Measurements from ENCODE around the gene METTL25B. TPM values are rescaled to one million over a fixed set of nuclear protein-coding genes. Genes with fewer than 3 reads are reported as not detected.

The METTL25B gene
- total RNA-seq, 4 donors from 2014 or later: 3.5 to 69.7 (median 29.4) TPM

DNA sequence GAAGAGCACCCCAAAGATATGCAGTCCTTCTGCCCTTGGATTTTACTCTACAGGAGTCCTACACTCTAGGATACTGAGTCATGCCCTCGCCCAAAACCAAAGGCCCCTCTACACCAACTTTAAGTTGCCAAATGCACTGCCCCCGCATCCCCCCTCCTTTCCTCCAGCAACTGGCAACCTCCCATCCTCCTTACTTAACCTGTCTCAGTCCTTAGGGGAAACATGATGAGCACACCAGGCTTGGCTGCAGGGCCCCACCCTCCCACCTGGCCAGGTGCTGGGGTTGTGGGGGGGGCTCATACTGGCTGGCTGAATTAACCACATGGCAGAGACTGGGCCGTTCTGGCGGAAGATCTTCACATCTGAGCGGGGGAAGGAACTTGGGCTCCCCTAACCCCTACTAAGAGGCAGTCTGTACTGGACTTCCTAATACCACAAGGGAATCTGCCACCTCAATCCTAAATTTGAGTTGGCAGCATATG, 22.0 kb downstream of the METTL25B start:
- intact Hi-C loops (cut with DNase I; ENCODE audit: low total_unique reads): no loop called here
- peak overlapping the region; percentile 97 to 98 for H3K4me3 ChIP-seq
- peak; percentile 45 to 61 for DNase-seq

DNA sequence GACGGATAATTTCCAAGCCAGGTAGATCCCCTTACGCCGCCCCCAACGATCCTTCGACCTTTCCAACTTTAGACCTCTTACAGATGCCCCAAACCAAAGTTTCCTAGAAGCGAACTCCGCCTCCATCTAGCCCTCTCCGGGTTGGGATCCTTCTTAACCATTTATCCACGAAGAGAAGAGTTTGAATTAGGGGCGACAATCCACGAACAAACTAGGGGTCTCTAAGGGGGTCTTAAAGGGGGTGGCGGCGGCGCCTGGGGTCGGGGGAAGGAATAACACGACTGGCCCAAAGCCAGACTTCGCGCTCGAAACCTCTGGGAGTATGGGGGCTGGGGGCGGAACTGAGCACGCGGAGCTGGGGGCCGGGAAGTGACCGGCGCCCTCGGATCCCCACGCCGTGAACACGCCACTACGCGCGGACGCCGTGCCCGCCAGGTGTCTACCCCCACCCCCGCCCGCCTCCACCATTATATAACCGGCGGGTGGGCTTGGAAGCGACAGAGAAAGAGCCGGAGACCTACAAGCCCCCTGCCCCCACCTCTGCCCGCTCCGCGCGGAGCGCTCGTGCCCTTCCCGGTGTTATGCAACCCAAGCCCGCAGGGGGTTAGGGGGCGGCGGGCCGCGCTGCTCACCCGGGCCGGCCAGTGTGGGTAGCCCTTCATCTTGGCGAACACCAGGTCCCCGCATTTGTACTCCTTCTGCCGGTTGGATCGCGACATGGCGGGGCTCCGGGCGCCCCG, 22.6 kb downstream of the METTL25B start:
- Histone ChIP-seq H3K27ac (peak overlapping the region; percentile 99 to 100), H3K4me1 (peaks cover 0 to 4% of the 10 kb centered on the region in 2 donors), H3K9me3 (no peaks in the 10 kb centered on the region), H3K4me3 (peak overlapping the region; percentile 97 to 98), H3K27me3 (no peaks in the 10 kb centered on the region), H3K36me3 (no peaks in the 10 kb centered on the region)
- DNase-seq: peak; percentile 63 to 65
- intact Hi-C loops (cut with DNase I; ENCODE audit: low total_unique reads): no loop called here
- TF ChIP-seq, protein P1, sequence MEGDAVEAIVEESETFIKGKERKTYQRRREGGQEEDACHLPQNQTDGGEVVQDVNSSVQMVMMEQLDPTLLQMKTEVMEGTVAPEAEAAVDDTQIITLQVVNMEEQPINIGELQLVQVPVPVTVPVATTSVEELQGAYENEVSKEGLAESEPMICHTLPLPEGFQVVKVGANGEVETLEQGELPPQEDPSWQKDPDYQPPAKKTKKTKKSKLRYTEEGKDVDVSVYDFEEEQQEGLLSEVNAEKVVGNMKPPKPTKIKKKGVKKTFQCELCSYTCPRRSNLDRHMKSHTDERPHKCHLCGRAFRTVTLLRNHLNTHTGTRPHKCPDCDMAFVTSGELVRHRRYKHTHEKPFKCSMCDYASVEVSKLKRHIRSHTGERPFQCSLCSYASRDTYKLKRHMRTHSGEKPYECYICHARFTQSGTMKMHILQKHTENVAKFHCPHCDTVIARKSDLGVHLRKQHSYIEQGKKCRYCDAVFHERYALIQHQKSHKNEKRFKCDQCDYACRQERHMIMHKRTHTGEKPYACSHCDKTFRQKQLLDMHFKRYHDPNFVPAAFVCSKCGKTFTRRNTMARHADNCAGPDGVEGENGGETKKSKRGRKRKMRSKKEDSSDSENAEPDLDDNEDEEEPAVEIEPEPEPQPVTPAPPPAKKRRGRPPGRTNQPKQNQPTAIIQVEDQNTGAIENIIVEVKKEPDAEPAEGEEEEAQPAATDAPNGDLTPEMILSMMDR (IDR thresholded peaks at IDR 0.05): peak in 1 of 4 experiments; percentile 40
- no peak for TF ChIP-seq POLR2A (IDR thresholded peaks at IDR 0.05)

More for the DNA sequence above, 22.0 kb downstream of the METTL25B start:
- Histone ChIP-seq H3K27me3 (no peaks in the 10 kb centered on the region), H3K27ac (peak overlapping the region; percentile 99 to 100), H3K36me3 (no peaks in the 10 kb centered on the region), H3K9me3 (no peaks in the 10 kb centered on the region), H3K4me1 (peaks cover 0 to 7% of the 10 kb centered on the region in 2 donors)
- TF ChIP-seq, protein P1 (IDR thresholded peaks at IDR 0.05): no peak
- peak in 1 of 2 donors; percentile 11 for TF ChIP-seq POLR2A (IDR thresholded peaks at IDR 0.05)

DNA sequence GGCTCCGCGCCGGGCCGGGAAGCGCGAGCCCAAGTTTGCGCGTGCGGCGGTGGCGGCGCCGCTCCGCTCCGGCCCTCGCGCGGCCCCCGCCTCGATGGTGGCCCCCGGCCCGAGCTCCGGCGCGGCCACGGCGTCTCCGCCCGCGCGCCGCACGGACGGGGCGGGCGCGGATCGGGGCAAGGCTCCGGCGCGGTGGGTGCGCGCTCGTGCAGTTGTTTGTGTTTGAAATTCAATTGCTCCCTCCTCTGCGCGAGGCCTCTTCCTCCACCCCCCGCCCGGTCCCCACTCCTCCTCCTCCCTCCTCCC, 23.1 kb downstream of the METTL25B start, which contains the start of gene HDGF:
Gene HDGF, minus strand, starts transcription at position 225 of the 306 bp plus-strand sequence. CDS start 246 bp downstream, outside the sequence.
- intact Hi-C loops (cut with DNase I; ENCODE audit: low total_unique reads): no loop called here

DNA sequence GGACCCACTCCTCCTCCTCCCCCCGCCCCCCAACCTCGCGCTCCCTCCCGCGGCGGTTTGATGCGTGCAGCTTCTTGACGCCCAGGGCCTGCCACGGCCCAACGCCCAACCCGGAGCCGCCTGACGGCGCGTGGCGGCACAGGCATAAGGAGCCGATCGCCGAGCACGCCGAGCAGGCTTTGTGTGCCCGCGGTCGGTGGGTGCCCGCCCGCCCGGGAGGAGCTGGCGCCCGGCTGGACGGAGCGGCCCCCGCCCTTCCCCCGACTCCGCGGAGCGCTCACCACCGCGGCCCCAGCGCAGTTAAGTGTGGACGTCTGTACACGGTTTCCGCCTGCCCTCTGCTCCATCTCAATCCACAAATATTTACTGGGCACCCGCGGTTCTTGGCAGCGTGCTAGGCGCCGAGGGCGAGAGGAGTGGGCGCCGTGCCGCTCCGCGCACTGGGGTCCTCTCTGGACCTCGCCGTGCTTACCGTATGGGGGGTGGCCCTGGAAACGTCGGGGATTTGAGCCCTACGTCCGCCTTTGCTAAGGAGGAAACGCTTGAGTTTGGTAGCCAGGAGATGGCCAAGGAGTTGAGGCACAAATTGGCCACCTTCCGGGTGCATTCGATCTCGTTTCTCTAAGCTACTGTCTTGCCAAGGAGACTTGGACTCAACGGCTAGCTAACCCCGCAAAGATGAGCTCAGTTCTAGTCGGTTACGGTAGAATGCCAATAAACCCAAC, 23.6 kb downstream of the METTL25B start:
- intact Hi-C loops (cut with DNase I; ENCODE audit: low total_unique reads): no loop called here
- peak; percentile 97 to 98 for DNase-seq

More for the DNA sequence above, 23.1 kb downstream of the METTL25B start, which contains the start of gene HDGF:
- peak within 1 kb of the TSS; percentile 97 to 98 for H3K4me3 ChIP-seq
- H3K36me3 ChIP-seq: no peaks in the 10 kb centered on the region
- no peaks in the 10 kb centered on the region for H3K9me3 ChIP-seq
- H3K27me3 ChIP-seq: no peaks in the 10 kb centered on the region
- no peak for DNase-seq
- TF ChIP-seq POLR2A (IDR thresholded peaks at IDR 0.05): no peak
- TF ChIP-seq, protein P1 (IDR thresholded peaks at IDR 0.05): no peak
- peak within 1 kb of the TSS; percentile 99 to 100 for H3K27ac ChIP-seq
- no peaks in the 10 kb centered on the region for H3K4me1 ChIP-seq

More for the DNA sequence above, 23.6 kb downstream of the METTL25B start:
- Histone ChIP-seq H3K36me3 (no peaks in the 10 kb centered on the region), H3K27ac (peak overlapping the region; percentile 99 to 100), H3K9me3 (no peaks in the 10 kb centered on the region), H3K4me1 (no peaks in the 10 kb centered on the region), H3K27me3 (no peaks in the 10 kb centered on the region), H3K4me3 (peak overlapping the region; percentile 97 to 98)
- peak in 1 of 2 donors; percentile 72 for TF ChIP-seq POLR2A (IDR thresholded peaks at IDR 0.05)
- TF ChIP-seq, protein P1 (IDR thresholded peaks at IDR 0.05): peak in 3 of 4 experiments; percentile 17 to 36 (median 26)

Measured in uterus (tissue), 4 donors.